PC-3 (cell line): ENCODE data around the gene PLBD1. TPM values are rescaled to one million over a fixed set of nuclear protein-coding genes. Genes with fewer than 3 reads are reported as not detected.

Source experiments
- ATAC-seq: fragments of 200-7000 bp; cut with Tn5 transposase; 2 replicates; pipeline ENCODE4 v1.9.1; 2020; ENCODE audit warnings: mild to moderate bottlenecking, moderate library complexity
- BruUV-seq: library from RNA; stranded (reverse); fragments of 400-500 nt; replicated peaks from 2 replicates; lab custom pipeline; 2021; lab: Mats Ljungman, UMichigan
- CTCF ChIA-PET: fragments of 300-600 bp; sonication (Branson Sonifier 250); formaldehyde crosslinking; loops from one replicate; lab custom pipeline; 2022; ENCODE audit warnings: antibody characterized with exemption; lab: Charles Lee
- POLR2A ChIA-PET: fragments of 300-600 bp; sonication (Branson Sonifier 250); formaldehyde crosslinking; loops from one replicate; lab custom pipeline; 2022; ENCODE audit warnings: antibody characterized with exemption; ENCODE audit not compliant: unreplicated experiment; lab: Charles Lee
- DNase-seq: peaks from one replicate; pipeline ENCODE4 v3.0.0-alpha.2; 2015
- H2AFZ ChIP-seq: fragments of 300-600 bp; sonication (generic); 2 replicates; pipeline ENCODE4 v1.6.0; 2016; ENCODE audit warnings: antibody characterized with exemption, low read length
- H3F3A ChIP-seq: fragments of 300-600 bp; sonication (generic); one replicate; pipeline ENCODE4 v1.6.0; 2017; ENCODE audit warnings: antibody characterized with exemption, low read length, control low read depth, mild to moderate bottlenecking; ENCODE audit not compliant: unreplicated experiment
- H3K27ac ChIP-seq: fragments of 300-600 bp; sonication (generic); 2 replicates; pipeline ENCODE4 v1.5.1; 2016; ENCODE audit warnings: mild to moderate bottlenecking, low read length
- H3K27me3 ChIP-seq: fragments of 300-600 bp; sonication (generic); 2 replicates; pipeline ENCODE4 v1.6.1; 2016; ENCODE audit warnings: low read length, mixed read lengths
- H3K36me3 ChIP-seq: fragments of 300-600 bp; sonication (generic); 2 replicates; pipeline ENCODE4 v1.6.1; 2016; ENCODE audit warnings: low read depth, mixed run types, low read length, mixed read lengths
- H3K4me1 ChIP-seq: fragments of 300-600 bp; sonication (generic); 2 replicates; pipeline ENCODE4 v1.5.1; 2016; ENCODE audit warnings: low read length; ENCODE audit not compliant: insufficient read depth
- H3K4me2 ChIP-seq: fragments of 300-600 bp; sonication (generic); 2 replicates; pipeline ENCODE4 v1.6.0; 2016; ENCODE audit warnings: low read length
- H3K4me3 ChIP-seq: fragments of 300-600 bp; sonication (generic); 2 replicates; pipeline ENCODE4 v1.5.1; 2016; ENCODE audit warnings: mild to moderate bottlenecking, low read length, mixed read lengths
- H3K79me2 ChIP-seq: fragments of 300-600 bp; sonication (generic); 2 replicates; pipeline ENCODE4 v1.6.1; 2017; ENCODE audit warnings: low read length, mixed read lengths
- H3K9ac ChIP-seq: fragments of 300-600 bp; sonication (generic); 2 replicates; pipeline ENCODE4 v1.6.0; 2016; ENCODE audit warnings: mild to moderate bottlenecking, low read length
- H3K9me2 ChIP-seq: fragments of 300-600 bp; sonication (generic); replicated peaks from 2 replicates; pipeline ENCODE4 v1.6.1; 2016; ENCODE audit warnings: mixed run types, low read length, mixed read lengths
- H3K9me3 ChIP-seq: fragments of 300-600 bp; sonication (generic); 2 replicates; pipeline ENCODE4 v1.6.1; 2016; ENCODE audit warnings: low read length, mixed read lengths
- H4K20me1 ChIP-seq: fragments of 300-600 bp; sonication (generic); 2 replicates; pipeline ENCODE4 v1.6.1; 2016; ENCODE audit warnings: low read length, mixed read lengths
- CTCF ChIP-seq: fragments of 300-600 bp; sonication (generic); conservative IDR thresholded peaks from 2 replicates; pipeline ENCODE4 v1.5.1; 2017; ENCODE audit warnings: antibody characterized with exemption, low read depth, mild to moderate bottlenecking, low read length
- EZH2 ChIP-seq: fragments of 300-600 bp; sonication (generic); IDR thresholded peaks from one replicate; pipeline ENCODE4 v1.6.1; 2017; ENCODE audit warnings: antibody characterized with exemption, mild to moderate bottlenecking, low read length; ENCODE audit not compliant: unreplicated experiment
- EZH2phosphoT487 ChIP-seq: fragments of 300-600 bp; sonication (generic); IDR thresholded peaks from 2 replicates; pipeline ENCODE4 v1.6.1; 2018; ENCODE audit warnings: mild to moderate bottlenecking, antibody characterized with exemption, low read length, borderline replicate concordance
- intact Hi-C: fragments of 100-400 bp; cut with micrococcal nuclease; formaldehyde crosslinking; loops from 2 replicates; pipeline ENCODE4 v1.9.0; 2023
- total RNA-seq: library from RNA; depleted of rRNA; stranded (reverse); fragments of >200 nt; gene quantifications from 2 replicates; pipeline ENCODE4 v1.2.3, GENCODE V29; 2014

Gene PLBD1
- total RNA-seq, 1 experiment from 2014 or later = 0.87 TPM

DNA sequence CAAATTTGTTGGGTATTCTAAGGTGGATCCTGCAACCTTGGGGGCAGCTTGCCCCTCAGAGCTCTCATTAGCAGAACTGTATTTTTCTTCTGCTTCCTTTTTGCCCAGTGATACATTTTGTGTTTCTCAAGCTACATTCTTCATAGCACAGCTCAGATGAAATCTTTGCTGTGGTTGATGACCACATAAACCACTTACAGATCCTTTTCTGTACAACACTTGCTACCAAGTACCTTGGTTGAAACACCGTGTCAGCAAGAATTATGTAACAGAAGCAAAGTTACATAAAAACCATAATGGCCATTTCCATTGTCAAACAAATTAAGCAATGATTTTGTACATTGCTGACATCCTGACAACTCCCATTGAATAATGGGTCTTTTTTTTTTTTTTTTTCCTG lies 9.7 kb upstream of the PLBD1 start:
- no peaks in the 10 kb centered on the region for H3K9me2 ChIP-seq
- no peak overlapping the region for H3K27ac ChIP-seq
- H3F3A ChIP-seq = no peaks in the 10 kb centered on the region
- ATAC-seq (no peak), DNase-seq (no peak)
- intact Hi-C loops = no loop called here
- H3K27me3 ChIP-seq = no peaks in the 10 kb centered on the region
- no peak overlapping the region for H2AFZ ChIP-seq
- no peak overlapping the region for H3K9ac ChIP-seq
- TF ChIP-seq EZH2phosphoT487 (no peak), EZH2 (no peak), CTCF (no peak)
- BruUV-seq = no TSS peak
- POLR2A ChIA-PET = no interaction called here
- CTCF ChIA-PET = no interaction called here
- no peaks in the 10 kb centered on the region for H3K79me2 ChIP-seq
- no peaks in the 10 kb centered on the region for H3K9me3 ChIP-seq
- no peak overlapping the region for H3K4me3 ChIP-seq
- no peak overlapping the region for H3K4me2 ChIP-seq
- H4K20me1 ChIP-seq = no peaks in the 10 kb centered on the region
- H3K4me1 ChIP-seq = no peaks in the 10 kb centered on the region
- H3K36me3 ChIP-seq = no peaks in the 10 kb centered on the region

- Histone ChIP-seq H3K4me2 (no peak overlapping the region), H3F3A (no peaks in the 10 kb centered on the region), H3K36me3 (no peaks in the 10 kb centered on the region), H3K27me3 (no peaks in the 10 kb centered on the region), H2AFZ (no peak overlapping the region), H4K20me1 (no peaks in the 10 kb centered on the region), H3K9me2 (no peaks in the 10 kb centered on the region), H3K4me1 (no peaks in the 10 kb centered on the region), H3K27ac (no peak overlapping the region), H3K9ac (no peak overlapping the region), H3K9me3 (no peaks in the 10 kb centered on the region), H3K4me3 (no peak overlapping the region), H3K79me2 (no peaks in the 10 kb centered on the region)
- TF ChIP-seq EZH2 (no peak), CTCF (no peak), EZH2phosphoT487 (no peak)
- no peak for ATAC-seq
- ChIA-PET POLR2A (no interaction called here), CTCF (no interaction called here)
- DNase-seq = no peak
- intact Hi-C loops = no loop called here
- no TSS peak for BruUV-seq
Measured at GRCh38 chr12:14576896-14577295, 9.2 kb upstream of the PLBD1 start.

- Histone ChIP-seq H3K9ac (no peak overlapping the region), H3K4me1 (no peaks in the 10 kb centered on the region), H4K20me1 (no peaks in the 10 kb centered on the region), H3K27me3 (no peaks in the 10 kb centered on the region), H3K79me2 (no peaks in the 10 kb centered on the region), H3K36me3 (no peaks in the 10 kb centered on the region), H3F3A (no peaks in the 10 kb centered on the region), H3K4me3 (no peak overlapping the region), H3K27ac (no peak overlapping the region), H3K4me2 (no peak overlapping the region), H2AFZ (no peak overlapping the region), H3K9me2 (no peaks in the 10 kb centered on the region), H3K9me3 (no peaks in the 10 kb centered on the region)
- TF ChIP-seq EZH2 (no peak), CTCF (no peak), EZH2phosphoT487 (no peak)
- ATAC-seq (no peak), DNase-seq (no peak)
- BruUV-seq = no TSS peak
- ChIA-PET POLR2A (no interaction called here), CTCF (interaction anchor here (0.7 kb wide), 1 partner anchor 62 kb away, joined by 12 read pairs; no protein-coding TSS in a partner anchor)
- intact Hi-C loops = no loop called here
Measured at GRCh38 chr12:14575585-14575984, 7.9 kb upstream of the PLBD1 start.
